SK-N-SH treated with all-trans-retinoic acid at 6 μM for 48 hours (cell line): ENCODE results near the gene ADGRV1.

Experiments used
- ATAC-seq: fragments of 200-7000 bp; cut with Tn5 transposase; 3 replicates; pipeline ENCODE4 v1.9.1; 2020; ENCODE audit warnings: mild to moderate bottlenecking, moderate library complexity
- ARNTL ChIP-seq: fragments of 450-650 bp; formaldehyde crosslinking; IDR thresholded peaks from 2 replicates; pipeline ENCODE4 v1.5.0; 2020; ENCODE audit warnings: low read depth, mild to moderate bottlenecking, moderate library complexity, borderline replicate concordance
- BACH2 ChIP-seq: fragments of 250-450 bp; sonication (Bioruptor Pico); IDR thresholded peaks from 2 replicates; pipeline ENCODE4 v1.9.0; 2021; ENCODE audit warnings: mild to moderate bottlenecking, borderline replicate concordance
- CREB5 ChIP-seq: fragments of 250-450 bp; sonication (Bioruptor Pico); IDR thresholded peaks from 2 replicates; pipeline ENCODE4 v1.5.1; 2020; ENCODE audit warnings: low read depth, mild to moderate bottlenecking, moderate library complexity
- CSDC2 ChIP-seq: fragments of 250-450 bp; sonication (Bioruptor Pico); IDR thresholded peaks from 2 replicates; pipeline ENCODE4 v1.5.0; 2020; ENCODE audit warnings: mild to moderate bottlenecking, moderate library complexity
- CSRNP3 ChIP-seq: fragments of 250-450 bp; sonication (Bioruptor Pico); IDR thresholded peaks from 2 replicates; pipeline ENCODE4 v1.5.1; 2021; ENCODE audit warnings: mild to moderate bottlenecking, moderate library complexity
- ISL1 ChIP-seq: fragments of 250-450 bp; sonication (Bioruptor Pico); IDR thresholded peaks from 2 replicates; pipeline ENCODE4 v2.1.2; 2022; ENCODE audit warnings: mild to moderate bottlenecking, moderate library complexity
- OSR1 ChIP-seq: fragments of 250-450 bp; sonication (Bioruptor Pico); IDR thresholded peaks from 2 replicates; pipeline ENCODE4 v1.8.0; 2022; ENCODE audit warnings: moderate library complexity, mild to moderate bottlenecking, inconsistent platforms
- PPARA ChIP-seq: fragments of 250-450 bp; sonication (Bioruptor Pico); IDR thresholded peaks from 2 replicates; pipeline ENCODE4 v1.5.0; 2020; ENCODE audit warnings: mild to moderate bottlenecking, borderline replicate concordance
- RARB ChIP-seq: fragments of 250-450 bp; sonication (Bioruptor Pico); IDR thresholded peaks from 2 replicates; pipeline ENCODE4 v1.8.0; 2021; ENCODE audit warnings: mild to moderate bottlenecking, moderate library complexity
- SNAI2 ChIP-seq: fragments of 250-450 bp; sonication (Bioruptor Pico); IDR thresholded peaks from 2 replicates; pipeline ENCODE4 v1.5.0; 2020; ENCODE audit warnings: mild to moderate bottlenecking, moderate library complexity
- TCF4 ChIP-seq: fragments of 250-450 bp; sonication (Bioruptor Pico); IDR thresholded peaks from 2 replicates; pipeline ENCODE4 v1.8.0; 2021; ENCODE audit warnings: mild to moderate bottlenecking, moderate library complexity, borderline replicate concordance
- TOX ChIP-seq: fragments of 250-450 bp; sonication (Bioruptor Pico); IDR thresholded peaks from 2 replicates; pipeline ENCODE4 v1.8.0; 2021; ENCODE audit warnings: mild to moderate bottlenecking, moderate library complexity, borderline replicate concordance
- ZFP3 ChIP-seq: fragments of 250-450 bp; sonication (Bioruptor Pico); IDR thresholded peaks from 2 replicates; pipeline ENCODE4 v1.5.0; 2020; ENCODE audit warnings: mild to moderate bottlenecking, moderate library complexity
- ZNF565 ChIP-seq: fragments of 450-650 bp; formaldehyde crosslinking; conservative IDR thresholded peaks from 2 replicates; pipeline ENCODE4 v1.5.0; 2020; ENCODE audit warnings: low read depth, mild to moderate bottlenecking, moderate library complexity
- ZNF70 ChIP-seq: fragments of 450-650 bp; formaldehyde crosslinking; IDR thresholded peaks from 2 replicates; pipeline ENCODE4 v1.5.0; 2020; ENCODE audit warnings: mild to moderate bottlenecking, moderate library complexity
- ZNF8 ChIP-seq: fragments of 450-650 bp; formaldehyde crosslinking; IDR thresholded peaks from 2 replicates; pipeline ENCODE4 v1.5.0; 2020; ENCODE audit warnings: mild to moderate bottlenecking, moderate library complexity
- TF ChIP-seq, protein P1 (sequence below): fragments of 250-450 bp; sonication (Bioruptor Pico); IDR thresholded peaks from 2 replicates; pipeline ENCODE4 v1.8.0; 2021; ENCODE audit warnings: low read depth, mild to moderate bottlenecking, moderate library complexity, borderline replicate concordance
- TF ChIP-seq, protein P2 (sequence below): fragments of 250-450 bp; sonication (Bioruptor Pico); IDR thresholded peaks from 2 replicates; pipeline ENCODE4 v1.8.0; 2020; ENCODE audit warnings: mild to moderate bottlenecking, moderate library complexity, borderline replicate concordance

Gene ADGRV1

DNA sequence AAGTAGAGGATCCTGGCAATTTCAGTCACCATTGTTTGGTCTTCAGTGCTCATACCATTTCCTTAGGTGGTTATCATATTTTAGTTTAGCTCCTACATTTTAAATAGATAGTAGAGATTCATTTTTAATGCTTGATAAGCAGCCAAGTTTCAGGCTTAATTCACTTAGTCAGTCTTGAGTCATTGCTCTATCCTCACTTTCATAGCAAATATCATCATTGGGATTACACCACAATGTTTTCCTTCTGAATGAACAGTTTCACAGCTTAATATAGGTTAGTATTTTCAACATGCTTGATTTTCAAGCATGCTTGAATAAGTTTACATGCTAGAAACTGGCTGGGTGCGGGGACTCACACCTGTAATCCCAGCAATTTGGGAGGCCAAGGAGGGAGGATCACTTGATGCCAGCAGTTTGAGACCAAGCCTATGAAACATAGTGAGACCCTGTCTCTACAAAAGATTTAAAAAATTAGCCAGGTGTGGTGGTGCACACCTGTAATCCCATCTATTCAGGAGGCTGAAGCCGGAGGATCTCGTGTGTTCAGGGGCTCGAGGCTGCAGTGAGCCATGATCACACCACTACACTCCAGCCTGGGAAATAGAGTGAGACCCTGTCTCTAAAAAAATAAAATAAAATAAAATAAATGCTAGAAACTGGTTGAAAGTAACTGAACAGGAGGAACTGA lies 339.9 kb downstream of the ADGRV1 start:
- TF ChIP-seq ZNF8 (CRISPR knock-in tag) (no peak), ZNF70 (CRISPR knock-in tag) (no peak), ARNTL (no peak), BACH2 (CRISPR knock-in tag) (no peak), TOX (no peak), TCF4 (CRISPR knock-in tag) (no peak)
- TF ChIP-seq, protein P1, sequence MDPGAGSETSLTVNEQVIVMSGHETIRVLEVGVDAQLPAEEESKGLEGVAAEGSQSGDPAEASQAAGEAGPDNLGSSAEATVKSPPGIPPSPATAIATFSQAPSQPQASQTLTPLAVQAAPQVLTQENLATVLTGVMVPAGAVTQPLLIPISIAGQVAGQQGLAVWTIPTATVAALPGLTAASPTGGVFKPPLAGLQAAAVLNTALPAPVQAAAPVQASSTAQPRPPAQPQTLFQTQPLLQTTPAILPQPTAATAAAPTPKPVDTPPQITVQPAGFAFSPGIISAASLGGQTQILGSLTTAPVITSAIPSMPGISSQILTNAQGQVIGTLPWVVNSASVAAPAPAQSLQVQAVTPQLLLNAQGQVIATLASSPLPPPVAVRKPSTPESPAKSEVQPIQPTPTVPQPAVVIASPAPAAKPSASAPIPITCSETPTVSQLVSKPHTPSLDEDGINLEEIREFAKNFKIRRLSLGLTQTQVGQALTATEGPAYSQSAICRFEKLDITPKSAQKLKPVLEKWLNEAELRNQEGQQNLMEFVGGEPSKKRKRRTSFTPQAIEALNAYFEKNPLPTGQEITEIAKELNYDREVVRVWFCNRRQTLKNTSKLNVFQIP (CRISPR knock-in tag): no peak
- TF ChIP-seq, all 23 proteins: peak for 0
- ATAC-seq: no peak

- TF ChIP-seq ZNF565 (CRISPR knock-in tag): no peak
- no peak for TF ChIP-seq CREB5 (CRISPR knock-in tag)
- TF ChIP-seq OSR1 (CRISPR knock-in tag): no peak
- TF ChIP-seq PPARA (CRISPR knock-in tag): no peak
- no peak for TF ChIP-seq CSRNP3
- TF ChIP-seq, all 23 proteins: peak for 0
- no peak for ATAC-seq
Observed at GRCh38 chr5:90899014-90899604, 340.5 kb downstream of the ADGRV1 start.

- no peak for ATAC-seq
- TF ChIP-seq CSDC2 (no peak), BACH2 (CRISPR knock-in tag) (no peak), ISL1 (no peak), OSR1 (CRISPR knock-in tag) (no peak), CREB5 (CRISPR knock-in tag) (no peak), SNAI2 (CRISPR knock-in tag) (no peak), CSRNP3 (no peak)
- TF ChIP-seq, protein P2, sequence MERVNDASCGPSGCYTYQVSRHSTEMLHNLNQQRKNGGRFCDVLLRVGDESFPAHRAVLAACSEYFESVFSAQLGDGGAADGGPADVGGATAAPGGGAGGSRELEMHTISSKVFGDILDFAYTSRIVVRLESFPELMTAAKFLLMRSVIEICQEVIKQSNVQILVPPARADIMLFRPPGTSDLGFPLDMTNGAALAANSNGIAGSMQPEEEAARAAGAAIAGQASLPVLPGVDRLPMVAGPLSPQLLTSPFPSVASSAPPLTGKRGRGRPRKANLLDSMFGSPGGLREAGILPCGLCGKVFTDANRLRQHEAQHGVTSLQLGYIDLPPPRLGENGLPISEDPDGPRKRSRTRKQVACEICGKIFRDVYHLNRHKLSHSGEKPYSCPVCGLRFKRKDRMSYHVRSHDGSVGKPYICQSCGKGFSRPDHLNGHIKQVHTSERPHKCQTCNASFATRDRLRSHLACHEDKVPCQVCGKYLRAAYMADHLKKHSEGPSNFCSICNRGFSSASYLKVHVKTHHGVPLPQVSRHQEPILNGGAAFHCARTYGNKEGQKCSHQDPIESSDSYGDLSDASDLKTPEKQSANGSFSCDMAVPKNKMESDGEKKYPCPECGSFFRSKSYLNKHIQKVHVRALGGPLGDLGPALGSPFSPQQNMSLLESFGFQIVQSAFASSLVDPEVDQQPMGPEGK (CRISPR knock-in tag): no peak
Observed at GRCh38 chr5:90901261-90901660, 342.7 kb downstream of the ADGRV1 start.

GRCh38 chr5:90902170-90902569 lies 343.6 kb downstream of the ADGRV1 start:
- no peak for ATAC-seq
- no peak for TF ChIP-seq ISL1
- no peak for TF ChIP-seq ZFP3 (CRISPR knock-in tag)
- no peak for TF ChIP-seq ZNF565 (CRISPR knock-in tag)
- no peak for TF ChIP-seq PPARA (CRISPR knock-in tag)
- no peak for TF ChIP-seq RARB
- TF ChIP-seq, protein P1 (CRISPR knock-in tag): no peak
- no peak for TF ChIP-seq BACH2 (CRISPR knock-in tag)
- TF ChIP-seq CSRNP3: no peak
